Activated B cell treated with CpG ODN at 0.5 μM for 24 hours (primary cell): Measurements from ENCODE around the gene GRIK4. TPM values are rescaled to one million over a fixed set of nuclear protein-coding genes. Genes with fewer than 3 reads are reported as not detected.

ENCODE experiments used
- ATAC-seq: fragments of 200-7000 bp; cut with Tn5 transposase; one replicate; pipeline ENCODE4 v1.10.0; 2021; ENCODE audit warnings: low read depth, mild to moderate bottlenecking, moderate library complexity
- CTCF ChIA-PET: fragments of 350-600 bp; sonication (Branson Sonifier 250); formaldehyde crosslinking; loops from one replicate; lab custom pipeline; 2021; ENCODE audit warnings: antibody characterized with exemption; lab: Charles Lee
- POLR2A ChIA-PET: fragments of 350-600 bp; sonication (Branson Sonifier 250); formaldehyde crosslinking; loops from one replicate; lab custom pipeline; 2021; ENCODE audit warnings: antibody characterized with exemption; lab: Charles Lee
- DNase-seq: peaks from one replicate; pipeline ENCODE4 v3.0.0; 2022
- H3K27ac Mint-ChIP-seq: one replicate; pipeline ENCODE4 v1.8.0; 2020; ENCODE audit warnings: mixed read lengths
- H3K27me3 Mint-ChIP-seq: one replicate; pipeline ENCODE4 v1.8.0; 2021; ENCODE audit warnings: mixed read lengths
- H3K36me3 Mint-ChIP-seq: one replicate; pipeline ENCODE4 v1.8.0; 2021; ENCODE audit warnings: low read depth, mixed read lengths
- H3K4me1 Mint-ChIP-seq: one replicate; pipeline ENCODE4 v1.8.0; 2021; ENCODE audit warnings: mixed read lengths
- H3K4me3 Mint-ChIP-seq: one replicate; pipeline ENCODE4 v1.8.0; 2020; ENCODE audit warnings: mild to moderate bottlenecking, mixed read lengths
- H3K9me3 Mint-ChIP-seq: one replicate; pipeline ENCODE4 v1.8.0; 2020; ENCODE audit warnings: mixed read lengths
- CTCF ChIP-seq: fragments of 200-600 bp; IDR thresholded peaks from one replicate; pipeline ENCODE4 v1.8.0; 2022; ENCODE audit warnings: antibody characterized with exemption, mild to moderate bottlenecking
- intact Hi-C: fragments of 100-400 bp; cut with micrococcal nuclease; formaldehyde crosslinking; loops from one replicate; pipeline ENCODE4 v1.15.1; 2024
- total RNA-seq: library from RNA; stranded (reverse); gene quantifications from 2 replicates; pipeline ENCODE4 v1.2.3, GENCODE V29; 2022

The GRIK4 gene
- total RNA-seq, 1 donor from 2014 or later: not detected

DNA sequence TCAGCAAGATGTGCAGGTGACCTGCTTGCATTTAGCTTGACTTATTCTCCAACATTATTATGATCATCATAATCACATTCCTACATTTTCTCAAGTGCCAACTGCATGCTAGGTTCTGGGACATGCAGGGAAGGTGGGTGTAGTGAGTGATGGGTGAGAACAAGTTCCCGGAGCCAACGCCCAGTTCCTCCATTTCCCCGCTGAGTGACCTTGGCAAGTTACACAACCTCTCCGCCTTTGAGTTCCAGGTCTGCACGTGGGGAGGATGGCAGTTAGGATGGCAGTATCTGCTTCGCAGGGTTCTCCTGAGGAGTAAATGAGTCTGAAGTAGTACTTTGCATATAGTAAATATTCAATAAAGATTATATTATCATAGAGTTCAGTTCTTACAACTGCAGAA is 140.3 kb downstream of the GRIK4 start:
- no peak for DNase-seq
- ChIA-PET CTCF (no interaction called here), POLR2A (no interaction called here)
- H3K9me3 Mint-ChIP-seq: no peaks in the 10 kb centered on the region
- peaks cover 3% of the 10 kb centered on the region for H3K4me1 Mint-ChIP-seq
- no peak overlapping the region for H3K27ac Mint-ChIP-seq
- no peak overlapping the region for H3K4me3 Mint-ChIP-seq
- H3K27me3 Mint-ChIP-seq: peaks cover 2% of the 10 kb centered on the region
- ATAC-seq: no peak
- intact Hi-C loops: no loop called here
- no peaks in the 10 kb centered on the region for H3K36me3 Mint-ChIP-seq
- TF ChIP-seq CTCF: no peak

DNA sequence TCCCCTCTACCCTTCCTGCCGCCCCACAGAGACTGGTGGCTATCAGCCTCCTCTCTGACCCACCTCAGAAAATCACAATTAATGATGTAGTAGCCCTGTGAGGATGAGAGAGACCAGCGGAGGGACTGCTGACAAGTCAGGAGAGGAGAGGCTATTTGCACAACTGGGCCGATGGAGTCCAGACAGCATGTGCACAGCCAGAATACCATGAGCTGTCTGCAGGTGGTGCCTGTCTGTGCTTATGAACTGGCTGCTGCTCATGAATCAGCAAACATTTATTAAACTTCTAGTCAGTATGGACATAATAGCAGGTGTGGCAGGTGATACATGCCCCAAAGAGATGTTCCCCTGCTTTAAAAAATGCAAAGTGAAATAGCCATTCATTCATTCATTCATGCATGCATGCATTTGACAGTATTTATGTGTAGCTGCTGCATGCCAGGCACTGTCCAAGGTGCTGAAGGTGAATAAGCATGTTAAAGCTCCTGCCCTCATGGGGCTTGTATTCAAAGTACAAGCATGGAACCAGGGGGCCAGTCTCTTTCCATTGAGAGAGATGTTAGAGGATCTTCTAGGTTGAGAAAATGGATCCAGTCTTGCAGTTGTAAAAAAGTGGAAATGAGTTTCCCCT is 141.3 kb downstream of the GRIK4 start:
- H3K27ac Mint-ChIP-seq: no peak overlapping the region
- ChIA-PET POLR2A (no interaction called here), CTCF (no interaction called here)
- no peaks in the 10 kb centered on the region for H3K9me3 Mint-ChIP-seq
- TF ChIP-seq CTCF: no peak
- H3K4me1 Mint-ChIP-seq: peaks cover 8% of the 10 kb centered on the region
- ATAC-seq (no peak), DNase-seq (no peak)
- no peak overlapping the region for H3K4me3 Mint-ChIP-seq
- H3K27me3 Mint-ChIP-seq: peaks cover 2% of the 10 kb centered on the region
- no peaks in the 10 kb centered on the region for H3K36me3 Mint-ChIP-seq
- intact Hi-C loops: no loop called here

GRCh38 chr11:120655589-120655988 is 144.0 kb downstream of the GRIK4 start:
- no peak for ATAC-seq
- POLR2A ChIA-PET: no interaction called here
- no peak for DNase-seq
- Mint-ChIP-seq H3K36me3 (no peaks in the 10 kb centered on the region), H3K4me1 (peaks cover 14% of the 10 kb centered on the region), H3K27ac (no peak overlapping the region), H3K27me3 (peaks cover 2% of the 10 kb centered on the region), H3K9me3 (no peaks in the 10 kb centered on the region), H3K4me3 (no peak overlapping the region)
- TF ChIP-seq CTCF: no peak
- intact Hi-C loops: no loop called here
- CTCF ChIA-PET: no interaction called here

DNA sequence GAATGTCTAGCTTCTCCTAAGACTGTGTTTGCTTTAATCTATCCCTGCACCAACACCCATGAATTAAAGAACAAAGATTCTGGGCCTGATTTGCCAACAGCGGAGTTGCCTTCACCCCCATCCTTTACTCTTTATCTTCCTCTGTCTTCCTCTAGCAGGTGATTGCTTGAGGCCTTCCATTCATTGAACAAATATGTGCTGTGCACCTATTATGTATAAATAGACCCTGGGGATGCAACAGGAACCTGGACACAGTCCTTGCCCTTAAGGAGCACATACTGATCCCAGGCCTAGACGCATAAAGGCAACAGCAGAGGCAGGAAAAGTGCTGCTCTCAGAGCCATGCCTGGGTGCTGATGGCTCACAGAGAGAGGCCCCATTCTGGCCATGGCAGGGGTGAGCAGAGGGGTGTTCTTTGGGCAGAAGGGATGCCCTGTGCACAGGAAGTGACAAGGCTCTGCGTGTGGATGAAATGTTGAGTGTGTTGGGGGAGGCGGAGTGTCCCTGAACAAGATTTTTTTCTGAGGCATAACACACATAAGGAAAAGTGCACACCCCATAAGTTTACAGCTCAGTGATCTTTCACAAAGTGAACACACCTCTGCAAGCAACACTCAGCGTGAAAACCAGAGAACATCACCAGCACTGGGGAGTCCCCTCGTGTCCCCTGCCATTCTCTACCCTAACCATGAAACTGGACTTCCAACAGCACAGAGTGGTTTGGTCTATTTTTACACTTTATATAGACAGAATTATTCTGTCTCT is 145.9 kb downstream of the GRIK4 start:
- ATAC-seq (peak; percentile 58), DNase-seq (no peak)
- ChIA-PET POLR2A (interaction anchor here (0.6 kb wide), 1 partner anchor 246 kb away, joined by 5 read pairs; no protein-coding TSS in a partner anchor), CTCF (no interaction called here)
- H3K4me1 Mint-ChIP-seq: peaks cover 14% of the 10 kb centered on the region
- no peaks in the 10 kb centered on the region for H3K9me3 Mint-ChIP-seq
- no peak for TF ChIP-seq CTCF
- H3K36me3 Mint-ChIP-seq: no peaks in the 10 kb centered on the region
- peaks cover 5% of the 10 kb centered on the region for H3K27me3 Mint-ChIP-seq
- intact Hi-C loops: no loop called here
- H3K27ac Mint-ChIP-seq: no peak overlapping the region
- H3K4me3 Mint-ChIP-seq: no peak overlapping the region

DNA sequence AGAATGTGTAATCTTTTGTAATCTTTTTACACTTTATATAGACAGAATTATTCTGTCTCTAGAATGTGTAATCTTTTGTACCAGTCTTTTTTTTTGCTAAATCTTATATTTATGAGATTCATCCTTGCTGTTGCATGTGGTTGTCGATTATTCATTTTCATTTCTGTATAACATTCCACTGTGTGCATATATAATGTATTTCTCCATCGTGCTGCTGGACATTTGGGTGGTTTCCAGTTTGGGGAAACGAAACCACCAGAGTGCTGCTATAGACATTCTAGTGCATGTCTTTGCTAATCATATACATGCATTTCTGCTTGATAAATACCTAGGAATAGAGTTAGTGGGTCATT is 146.5 kb downstream of the GRIK4 start:
- DNase-seq: no peak
- H3K4me1 Mint-ChIP-seq: peaks cover 14% of the 10 kb centered on the region
- intact Hi-C loops: no loop called here
- H3K4me3 Mint-ChIP-seq: no peak overlapping the region
- ATAC-seq: peak; percentile 28
- no peaks in the 10 kb centered on the region for H3K36me3 Mint-ChIP-seq
- H3K9me3 Mint-ChIP-seq: no peaks in the 10 kb centered on the region
- no peak for TF ChIP-seq CTCF
- POLR2A ChIA-PET: interaction anchor here (0.6 kb wide), 1 partner anchor 247 kb away, joined by 5 read pairs; no protein-coding TSS in a partner anchor
- CTCF ChIA-PET: no interaction called here
- peaks cover 5% of the 10 kb centered on the region for H3K27me3 Mint-ChIP-seq
- H3K27ac Mint-ChIP-seq: no peak overlapping the region
